DOHH2 (cell line): Measurements from ENCODE around the gene SLC29A4.

ENCODE experiments used
- CTCF ChIP-seq: fragments of 200-600 bp; sonication (generic); IDR thresholded peaks from one replicate; pipeline ENCODE4 v1.5.1; 2014; ENCODE audit warnings: antibody characterized with exemption, mild to moderate bottlenecking, low read depth, low read length; ENCODE audit not compliant: poor library complexity, severe bottlenecking
- EZH2phosphoT487 ChIP-seq: fragments of 200-600 bp; sonication (generic); IDR thresholded peaks from 2 replicates; pipeline ENCODE4 v1.6.1; 2017; ENCODE audit warnings: borderline replicate concordance, mild to moderate bottlenecking, antibody characterized with exemption, low read length, moderate library complexity, mixed read lengths

DNA sequence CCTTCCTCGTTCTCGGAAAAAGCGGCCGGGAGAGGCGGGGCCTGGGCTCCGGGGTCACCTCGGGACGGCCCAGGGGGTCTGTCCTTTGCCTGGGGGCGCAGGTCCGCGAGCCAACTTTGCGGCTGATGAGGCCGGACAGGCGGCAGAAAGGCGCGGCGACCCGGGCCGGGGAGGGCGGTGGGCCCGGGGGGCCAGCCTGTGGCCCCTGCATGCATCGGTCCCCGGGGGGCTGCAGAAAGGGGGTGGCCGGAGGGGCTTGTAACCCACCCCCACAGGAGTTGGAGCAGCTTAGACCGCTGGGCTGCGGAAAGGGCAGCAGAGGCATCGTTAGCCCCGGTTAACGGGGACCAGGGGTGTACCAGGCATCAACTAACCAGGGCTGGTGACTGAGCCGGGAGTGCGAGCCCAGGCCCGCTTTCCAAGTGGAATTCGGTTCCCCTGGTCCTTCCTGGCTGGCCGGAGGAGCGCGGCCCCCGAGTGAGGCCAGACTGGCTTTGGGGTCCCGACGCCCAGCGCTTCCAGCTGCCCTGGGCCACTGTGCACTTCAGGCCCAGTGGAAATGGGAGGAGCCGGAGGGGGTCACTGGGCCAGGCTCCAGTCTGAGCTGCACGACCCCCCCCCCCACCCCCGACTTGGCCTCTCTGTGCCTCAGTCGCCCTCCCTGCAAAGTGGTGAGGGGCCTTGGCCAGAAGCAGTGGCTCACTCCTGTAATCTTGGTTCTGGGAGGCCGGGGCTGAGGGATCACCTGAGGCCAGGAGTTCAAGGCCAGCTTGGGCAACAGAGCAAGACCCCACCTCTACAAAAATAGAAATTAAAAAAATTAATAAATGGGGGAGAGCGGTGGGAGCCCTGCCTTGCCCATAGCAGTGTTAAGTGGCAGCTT, 919 bp downstream of the SLC29A4 start:
- TF ChIP-seq CTCF = no peak
- TF ChIP-seq EZH2phosphoT487 = no peak
